Femur (tissue), 1 donor: Measurements from ENCODE around the gene ANO10.

ENCODE experiments used
- DNase-seq: peaks from one replicate; pipeline ENCODE4 v3.0.0-alpha.2; 2017

Gene ANO10

GRCh38 chr3:43343185-43343584 lies 278.6 kb downstream of the ANO10 start:
- no peak for DNase-seq

GRCh38 chr3:43341788-43342187 lies 280.0 kb downstream of the ANO10 start:
- no peak for DNase-seq

- DNase-seq, result no peak
Measured at GRCh38 chr3:43340403-43340802, 281.4 kb downstream of the ANO10 start.

GRCh38 chr3:43338295-43338694 lies 283.5 kb downstream of the ANO10 start:
- DNase-seq, result no peak

- no peak for DNase-seq
Measured at GRCh38 chr3:43335799-43336198, 286.0 kb downstream of the ANO10 start.

- DNase-seq, result no peak
Measured at GRCh38 chr3:43334976-43335375, 286.8 kb downstream of the ANO10 start.

GRCh38 chr3:43331381-43331780 lies 290.4 kb downstream of the ANO10 start:
- DNase-seq, result no peak

- DNase-seq, result no peak
Measured at GRCh38 chr3:43330981-43331380, 290.8 kb downstream of the ANO10 start.

- no peak for DNase-seq
Measured at GRCh38 chr3:43328653-43329052, 293.2 kb downstream of the ANO10 start.

GRCh38 chr3:43327582-43327979 lies 294.2 kb downstream of the ANO10 start:
- DNase-seq, result no peak

GRCh38 chr3:43326891-43327581 lies 294.8 kb downstream of the ANO10 start:
- no peak for DNase-seq

GRCh38 chr3:43323541-43323940 lies 298.3 kb downstream of the ANO10 start:
- no peak for DNase-seq

GRCh38 chr3:43320288-43320687 lies 301.5 kb downstream of the ANO10 start:
- DNase-seq, result no peak

GRCh38 chr3:43319794-43320193 lies 302.0 kb downstream of the ANO10 start:
- DNase-seq, result no peak

GRCh38 chr3:43319376-43319775 lies 302.4 kb downstream of the ANO10 start:
- DNase-seq, result no peak

- DNase-seq, result no peak
Measured at GRCh38 chr3:43317461-43318316, 304.1 kb downstream of the ANO10 start.

- DNase-seq, result no peak
Measured at GRCh38 chr3:43316783-43317460, 304.9 kb downstream of the ANO10 start.
